ENCODE data around the gene ZNF793. TPM values are rescaled to one million over a fixed set of nuclear protein-coding genes. Genes with fewer than 3 reads are reported as not detected.

The ZNF793 gene
- total RNA-seq, 3 donors from 2014 or later (not counting 1 experiment from before 2014, with no cell fraction given): 3.1 to 9.6 (median 4.3) TPM

DNA sequence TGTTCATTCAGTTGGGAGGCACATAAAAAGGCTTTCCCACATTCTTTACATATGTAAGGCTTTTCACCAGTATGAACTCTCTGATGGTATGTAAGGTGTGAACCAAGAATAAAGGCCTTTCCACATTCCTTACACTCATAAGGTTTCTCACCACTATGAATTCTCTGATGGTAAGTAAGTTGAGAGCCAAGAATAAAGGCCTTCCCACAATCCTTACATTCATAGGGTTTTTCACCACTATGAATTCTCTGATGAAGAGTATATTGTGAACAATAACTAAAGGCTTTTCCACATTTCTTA, 58.6 kb downstream of the ZNF793 start:
- Histone ChIP-seq H3K9me3 (ENCODE audit: control insufficient read depth, insufficient read depth, low read length) (peaks cover 56% of the 10 kb centered on the region), H3K27me3 (ENCODE audit: control insufficient read depth, insufficient read depth, low read length) (no peaks in the 10 kb centered on the region), H3K27ac (ENCODE audit: low read length) (no peak overlapping the region), H3K4me3 (ENCODE audit: low read length) (no peak overlapping the region), H3K36me3 (ENCODE audit: control insufficient read depth, insufficient read depth, low read length) (peaks cover 19% of the 10 kb centered on the region), H3K4me1 (ENCODE audit: control insufficient read depth, insufficient read depth, low read length) (no peaks in the 10 kb centered on the region)
- Mint-ChIP-seq H3K4me3 (no peak overlapping the region), H3K9me3 (peaks cover 25 to 41% of the 10 kb centered on the region in 2 donors), H3K36me3 (peaks cover 86% of the 10 kb centered on the region), H3K27me3 (ENCODE audit: low read depth in 2 of 2) (no peaks in the 10 kb centered on the region), H3K4me1 (no peaks in the 10 kb centered on the region), H3K27ac (no peak overlapping the region)
- ATAC-seq (no peak), DNase-seq (no peak)
- TF ChIP-seq, protein P1, sequence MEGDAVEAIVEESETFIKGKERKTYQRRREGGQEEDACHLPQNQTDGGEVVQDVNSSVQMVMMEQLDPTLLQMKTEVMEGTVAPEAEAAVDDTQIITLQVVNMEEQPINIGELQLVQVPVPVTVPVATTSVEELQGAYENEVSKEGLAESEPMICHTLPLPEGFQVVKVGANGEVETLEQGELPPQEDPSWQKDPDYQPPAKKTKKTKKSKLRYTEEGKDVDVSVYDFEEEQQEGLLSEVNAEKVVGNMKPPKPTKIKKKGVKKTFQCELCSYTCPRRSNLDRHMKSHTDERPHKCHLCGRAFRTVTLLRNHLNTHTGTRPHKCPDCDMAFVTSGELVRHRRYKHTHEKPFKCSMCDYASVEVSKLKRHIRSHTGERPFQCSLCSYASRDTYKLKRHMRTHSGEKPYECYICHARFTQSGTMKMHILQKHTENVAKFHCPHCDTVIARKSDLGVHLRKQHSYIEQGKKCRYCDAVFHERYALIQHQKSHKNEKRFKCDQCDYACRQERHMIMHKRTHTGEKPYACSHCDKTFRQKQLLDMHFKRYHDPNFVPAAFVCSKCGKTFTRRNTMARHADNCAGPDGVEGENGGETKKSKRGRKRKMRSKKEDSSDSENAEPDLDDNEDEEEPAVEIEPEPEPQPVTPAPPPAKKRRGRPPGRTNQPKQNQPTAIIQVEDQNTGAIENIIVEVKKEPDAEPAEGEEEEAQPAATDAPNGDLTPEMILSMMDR (IDR thresholded peaks at IDR 0.05): no peak
- intact Hi-C loops (cut with micrococcal nuclease): loop anchor here (10.0 kb wide), 1 partner anchor 121 kb away; no protein-coding TSS in a partner anchor

DNA sequence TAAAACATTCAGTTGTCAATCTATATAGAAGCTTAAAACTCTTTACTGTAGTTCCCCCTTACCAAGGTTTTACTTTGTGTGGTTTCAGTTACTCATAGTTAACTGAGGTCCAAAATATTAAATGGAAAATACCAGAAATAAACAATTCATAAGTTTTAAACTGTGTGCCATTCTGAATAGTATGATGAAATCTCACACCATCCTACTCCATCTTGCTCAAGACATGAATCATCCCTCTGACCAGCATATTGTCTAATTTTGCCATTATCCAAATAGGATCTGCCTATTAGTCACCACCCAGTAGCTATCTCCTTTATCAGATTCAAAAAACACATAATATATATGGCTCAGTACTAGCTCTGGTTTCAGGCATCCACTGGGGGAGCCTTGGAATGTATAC, 65.5 kb downstream of the ZNF793 start:
- H3K27ac Mint-ChIP-seq: no peak overlapping the region
- intact Hi-C loops (cut with micrococcal nuclease): no loop called here
- H3K4me3 Mint-ChIP-seq: no peak overlapping the region
- TF ChIP-seq, protein P1 (IDR thresholded peaks at IDR 0.05): no peak
- Histone ChIP-seq H3K9me3 (ENCODE audit: control insufficient read depth, insufficient read depth, low read length) (peaks cover 37% of the 10 kb centered on the region), H3K4me1 (ENCODE audit: control insufficient read depth, insufficient read depth, low read length) (no peaks in the 10 kb centered on the region), H3K27ac (ENCODE audit: low read length) (no peak overlapping the region), H3K4me3 (ENCODE audit: low read length) (no peak overlapping the region), H3K36me3 (ENCODE audit: control insufficient read depth, insufficient read depth, low read length) (peaks cover 12% of the 10 kb centered on the region), H3K27me3 (ENCODE audit: control insufficient read depth, insufficient read depth, low read length) (no peaks in the 10 kb centered on the region)
- DNase-seq: no peak
- no peaks in the 10 kb centered on the region for H3K4me1 Mint-ChIP-seq
- H3K36me3 Mint-ChIP-seq: peaks cover 55% of the 10 kb centered on the region
- ATAC-seq: no peak
- no peaks in the 10 kb centered on the region for H3K27me3 Mint-ChIP-seq (ENCODE audit: low read depth in 2 of 2)
- H3K9me3 Mint-ChIP-seq: peaks cover 20 to 32% of the 10 kb centered on the region in 2 donors

GRCh38 chr19:37583340-37583739, 76.6 kb downstream of the ZNF793 start:
- intact Hi-C loops (cut with micrococcal nuclease): no loop called here
- Histone ChIP-seq H3K27ac (ENCODE audit: low read length) (no peak overlapping the region), H3K4me3 (ENCODE audit: low read length) (no peak overlapping the region), H3K27me3 (ENCODE audit: control insufficient read depth, insufficient read depth, low read length) (no peaks in the 10 kb centered on the region), H3K36me3 (ENCODE audit: control insufficient read depth, insufficient read depth, low read length) (peaks cover 71% of the 10 kb centered on the region), H3K4me1 (ENCODE audit: control insufficient read depth, insufficient read depth, low read length) (no peaks in the 10 kb centered on the region), H3K9me3 (ENCODE audit: control insufficient read depth, insufficient read depth, low read length) (peaks cover 47% of the 10 kb centered on the region)
- Mint-ChIP-seq H3K27me3 (ENCODE audit: low read depth in 2 of 2) (no peaks in the 10 kb centered on the region), H3K4me3 (no peak overlapping the region), H3K36me3 (peaks cover 30% of the 10 kb centered on the region), H3K4me1 (peaks cover 0 to 6% of the 10 kb centered on the region in 2 donors), H3K27ac (no peak overlapping the region), H3K9me3 (peaks cover 3 to 13% of the 10 kb centered on the region in 2 donors)
- 86% methylated on average over 2 of the region's 2 CpGs for WGBS (ENCODE audit: insufficient coverage)
- ATAC-seq (no peak), DNase-seq (no peak)
- TF ChIP-seq, protein P1 (IDR thresholded peaks at IDR 0.05): no peak

Other genes starting within 250 kb of the ZNF793 start
- gene ZNF527, start 135.8 kb upstream of the ZNF793 start, total RNA-seq: 10 to 100 TPM in 2 of 3 donors, 1 to 10 TPM in 1; 9.9 to 14.0 (median 13.6) TPM
- 1 to 10 TPM; 6.3 to 9.5 (median 8.0) TPM for gene ZNF569, start 39.5 kb upstream of the ZNF793 start, total RNA-seq
- gene ZNF570, start 37.6 kb upstream of the ZNF793 start, total RNA-seq: 10 to 100 TPM; 12.6 to 19.6 (median 17.6) TPM
- 10 to 100 TPM; 11.7 to 22.1 (median 19.6) TPM for gene ZNF571, start 87.9 kb downstream of the ZNF793 start, total RNA-seq
- 1 to 10 TPM; 6.4 to 7.5 (median 7.0) TPM for gene ZNF540, start 87.9 kb downstream of the ZNF793 start, total RNA-seq
- 10 to 100 TPM in 1 of 3 donors, 1 to 10 TPM in 2; 7.8 to 10.3 (median 8.9) TPM for gene ZFP30, start 148.5 kb downstream of the ZNF793 start, total RNA-seq
- gene ZNF607, start 212.8 kb downstream of the ZNF793 start, total RNA-seq: 1 to 10 TPM; 4.6 to 5.1 (median 4.8) TPM

Data from natural killer cell (primary cell).